GM18909 (cell line): Measurements from ENCODE around the gene VANGL2.

Experiments used
- ATAC-seq: cut with Tn5 transposase; IDR thresholded peaks from one replicate; pipeline ENCODE4 v1.9.1; 2021; ENCODE audit warnings: mild to moderate bottlenecking; ENCODE audit not compliant: unreplicated experiment, poor library complexity

Gene VANGL2

DNA sequence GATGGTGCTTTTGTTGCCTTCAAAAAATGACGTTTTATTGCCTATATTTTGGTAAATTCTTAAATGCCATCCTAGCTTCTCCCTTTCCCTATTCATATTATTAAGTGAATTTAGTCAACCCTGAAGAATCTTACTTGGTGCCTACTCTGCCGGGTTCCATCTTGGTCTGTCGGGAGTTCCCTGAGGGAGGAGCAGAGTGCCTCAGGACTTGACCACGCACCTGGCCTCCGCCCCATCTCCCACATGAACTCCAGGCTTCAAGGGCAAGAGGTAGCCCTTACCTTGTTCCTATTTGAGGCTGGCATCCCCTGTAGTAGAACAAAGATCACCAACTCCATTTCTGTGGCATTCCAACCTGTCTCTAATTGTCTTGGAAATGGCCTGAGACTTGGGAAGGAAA lies 21.5 kb downstream of the VANGL2 start:
- ATAC-seq: no peak

- no peak for ATAC-seq
Measured at GRCh38 chr1:160423966-160424365, 23.6 kb downstream of the VANGL2 start.

DNA sequence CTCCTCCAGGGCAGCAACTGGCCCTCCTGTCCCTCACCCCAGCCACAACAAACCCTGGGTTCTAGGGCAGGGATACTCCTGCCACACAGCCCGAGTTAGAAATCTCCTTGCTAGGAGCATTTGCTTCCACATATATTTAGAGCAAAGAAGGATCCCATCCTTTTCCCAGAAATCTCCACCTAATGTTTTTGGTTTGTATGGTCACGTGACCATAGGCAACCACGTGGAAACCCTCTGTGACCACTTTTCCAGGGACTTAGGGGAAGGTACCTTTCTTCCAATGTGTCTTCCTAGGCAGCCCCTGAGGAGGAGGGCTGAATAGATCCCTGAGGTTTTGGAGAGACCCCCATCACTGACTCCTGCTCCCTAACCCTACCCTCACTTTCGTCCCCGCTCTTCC lies 25.5 kb downstream of the VANGL2 start:
- no peak for ATAC-seq

GRCh38 chr1:160427625-160428024 lies 27.3 kb downstream of the VANGL2 start:
- no peak for ATAC-seq

GRCh38 chr1:160428053-160428452 lies 27.7 kb downstream of the VANGL2 start:
- ATAC-seq: no peak

GRCh38 chr1:160428655-160429054 lies 28.3 kb downstream of the VANGL2 start:
- peak; percentile 35 for ATAC-seq

DNA sequence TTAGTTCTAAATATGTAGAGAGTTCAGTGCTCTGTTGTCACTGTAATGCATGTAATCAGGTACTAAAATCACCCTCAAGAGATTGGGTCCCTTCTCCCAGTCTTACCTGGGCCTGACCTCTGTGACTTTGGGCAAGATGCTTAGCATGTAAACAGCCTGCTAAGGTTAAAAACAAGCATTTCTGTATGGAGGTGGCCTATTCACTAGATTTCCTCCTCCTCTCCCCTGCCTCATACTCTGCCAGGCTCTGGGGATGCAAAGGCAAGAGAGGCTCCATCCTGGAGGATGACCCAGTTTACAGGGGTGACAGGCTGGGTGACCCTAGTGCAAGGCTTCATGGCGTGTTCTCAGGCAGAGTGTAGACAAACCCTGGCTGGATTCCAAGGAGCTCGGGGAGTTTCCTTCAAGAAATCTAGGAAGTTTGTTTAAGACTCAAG lies 28.8 kb downstream of the VANGL2 start:
- peak; percentile 17 for ATAC-seq

- peak; percentile 48 for ATAC-seq
Measured at GRCh38 chr1:160429702-160430535, 29.6 kb downstream of the VANGL2 start.

- ATAC-seq: no peak
Measured at GRCh38 chr1:160431006-160431405, 30.6 kb downstream of the VANGL2 start.

GRCh38 chr1:160431571-160431970 lies 31.2 kb downstream of the VANGL2 start:
- no peak for ATAC-seq

DNA sequence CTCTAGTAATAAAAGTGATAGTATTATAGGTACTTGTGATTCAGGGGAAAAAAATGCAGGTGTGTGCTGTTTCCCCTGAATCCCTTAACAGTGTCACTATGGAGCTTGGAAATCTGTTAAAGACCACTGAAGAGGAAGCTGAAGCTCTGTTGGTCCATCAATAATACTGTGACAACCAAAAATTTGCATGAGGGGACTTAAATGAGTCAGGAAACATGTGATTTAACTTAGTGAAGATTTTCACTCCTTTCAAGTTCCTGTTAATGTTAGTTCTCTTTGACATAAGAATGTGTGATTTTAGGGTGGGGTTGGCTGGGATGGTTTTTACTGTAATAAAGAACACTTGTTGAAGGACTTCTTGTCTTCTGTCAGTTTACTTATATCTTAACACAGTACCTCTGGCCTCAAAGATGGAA lies 32.0 kb downstream of the VANGL2 start:
- peak; percentile 62 for ATAC-seq

- ATAC-seq: no peak
Measured at GRCh38 chr1:160436966-160437365, 36.6 kb downstream of the VANGL2 start.

DNA sequence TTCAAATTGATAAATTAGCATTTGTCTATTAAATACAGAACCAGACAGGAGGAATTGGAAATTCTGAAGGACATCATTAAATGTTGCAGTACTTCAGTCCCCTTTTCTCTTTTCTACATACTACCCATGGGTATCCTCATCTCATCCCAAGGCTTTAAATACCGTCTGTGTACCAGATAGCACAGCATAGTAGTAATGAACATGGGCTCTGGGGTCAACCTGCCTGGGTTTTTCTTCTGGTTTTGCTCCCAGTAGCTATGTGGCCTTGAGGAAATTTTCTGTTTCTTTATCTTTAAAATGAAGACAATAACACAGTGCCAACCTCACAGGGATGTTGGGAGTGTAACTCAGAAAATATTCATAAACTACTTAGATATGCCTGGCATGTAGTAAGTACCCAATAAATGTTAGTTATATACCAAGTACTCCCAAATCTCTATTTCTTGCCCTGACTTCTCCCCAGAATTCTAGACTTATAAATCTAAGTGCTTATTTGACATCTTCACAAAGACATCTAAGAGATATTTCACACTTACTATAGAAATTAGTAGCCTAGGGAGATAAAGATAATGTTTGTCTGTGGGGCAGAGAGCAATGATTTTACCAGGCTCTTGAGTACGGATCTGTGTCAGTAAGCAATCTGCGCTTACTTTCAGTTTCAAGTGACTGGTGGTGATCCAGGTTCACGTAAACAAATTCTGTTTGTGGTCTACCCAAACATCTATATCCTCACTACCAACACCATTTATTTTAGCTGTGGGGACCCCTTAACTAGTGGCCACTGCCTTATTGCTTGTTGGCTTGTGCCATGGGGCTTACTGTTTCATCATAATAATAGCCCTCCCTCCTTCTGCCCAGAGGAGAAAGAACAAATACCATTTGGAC lies 37.3 kb downstream of the VANGL2 start:
- peak; percentile 76 for ATAC-seq

DNA sequence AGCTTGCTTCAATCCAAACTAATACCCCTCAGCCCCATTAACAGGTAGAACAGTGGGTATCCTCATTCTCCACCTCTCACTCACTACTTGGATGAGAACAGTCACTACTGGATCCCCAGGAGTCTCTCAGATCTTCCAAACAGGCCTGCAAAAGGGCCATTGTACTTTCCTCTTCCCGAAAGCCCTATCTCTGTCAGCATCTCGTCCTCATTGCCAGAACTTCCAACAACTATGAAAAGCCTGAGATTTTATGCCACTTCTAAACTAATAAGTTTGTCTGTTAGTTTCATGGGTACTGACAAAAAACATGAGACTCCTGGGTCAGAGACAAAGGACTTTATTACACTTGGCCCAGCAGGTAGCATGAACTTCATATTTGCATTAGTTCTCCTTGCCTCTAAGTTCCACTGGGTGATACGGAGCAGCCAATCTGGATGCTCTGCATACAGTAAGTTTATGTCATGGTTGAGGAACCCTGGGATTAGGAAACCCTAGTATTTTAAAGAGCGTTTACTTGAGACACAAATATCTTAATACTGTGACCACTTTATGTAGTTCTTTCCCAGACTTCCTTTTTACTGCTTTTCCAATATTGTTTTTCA lies 38.1 kb downstream of the VANGL2 start:
- peak; percentile 22 for ATAC-seq

DNA sequence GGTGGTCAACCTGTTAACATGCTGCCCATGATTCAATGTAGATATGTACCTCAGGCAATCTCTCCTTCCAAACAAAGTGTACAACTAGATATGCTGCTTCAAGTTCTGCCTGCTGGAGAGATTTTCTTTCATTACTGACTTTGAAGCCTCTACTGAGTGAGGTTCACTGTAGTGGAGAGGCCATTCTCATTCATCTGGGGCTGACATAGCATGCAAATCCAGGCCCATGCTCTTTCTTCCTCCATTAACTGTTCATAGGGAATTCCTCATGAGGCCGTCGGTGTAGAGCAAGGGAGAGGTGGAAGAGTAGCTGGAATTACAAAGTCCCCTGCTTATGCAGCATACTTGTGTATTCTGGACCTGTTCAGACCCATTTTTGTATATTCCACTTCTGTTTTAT lies 38.6 kb downstream of the VANGL2 start:
- ATAC-seq: no peak

DNA sequence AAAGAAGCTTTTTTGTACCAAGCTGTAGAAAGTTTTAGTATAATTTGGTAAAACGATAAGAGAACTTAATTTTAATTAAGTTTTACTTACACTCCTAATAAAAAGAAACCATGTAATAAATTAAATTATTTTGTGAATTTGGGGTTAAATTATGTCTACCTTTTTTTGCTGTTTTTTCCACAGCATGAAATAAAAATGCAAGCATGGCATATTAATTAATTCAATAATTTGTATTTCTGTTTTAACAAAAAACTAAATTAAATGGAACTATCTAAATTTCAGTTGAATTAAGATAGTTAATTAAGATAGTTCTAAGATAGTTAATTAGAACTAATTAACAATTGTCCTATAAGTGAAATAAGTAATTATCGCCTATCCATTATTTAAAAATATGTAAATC lies 39.4 kb downstream of the VANGL2 start:
- ATAC-seq: no peak

GRCh38 chr1:160446945-160447600 lies 46.7 kb downstream of the VANGL2 start:
- ATAC-seq: no peak

DNA sequence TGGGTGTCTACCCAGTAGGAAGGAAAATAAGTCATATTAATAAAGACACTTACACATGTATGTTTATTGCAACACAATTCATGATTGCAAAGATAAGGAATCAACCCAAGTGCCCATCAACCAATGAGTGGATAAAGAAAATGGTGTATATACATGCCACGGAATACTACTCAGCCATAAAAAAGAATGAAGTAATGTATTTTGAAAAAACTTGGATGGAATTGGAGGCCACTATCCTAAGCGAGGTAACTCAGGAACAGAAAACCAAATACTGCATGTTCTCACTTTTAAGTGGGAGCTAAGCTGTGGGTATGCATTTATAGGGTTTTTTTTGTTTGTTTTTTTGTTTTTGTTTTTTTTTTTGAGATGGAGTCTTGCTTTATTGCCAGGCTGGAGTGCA lies 49.1 kb downstream of the VANGL2 start:
- ATAC-seq: no peak

- peak; percentile 56 for ATAC-seq
Measured at GRCh38 chr1:160451119-160451858, 50.9 kb downstream of the VANGL2 start.

DNA sequence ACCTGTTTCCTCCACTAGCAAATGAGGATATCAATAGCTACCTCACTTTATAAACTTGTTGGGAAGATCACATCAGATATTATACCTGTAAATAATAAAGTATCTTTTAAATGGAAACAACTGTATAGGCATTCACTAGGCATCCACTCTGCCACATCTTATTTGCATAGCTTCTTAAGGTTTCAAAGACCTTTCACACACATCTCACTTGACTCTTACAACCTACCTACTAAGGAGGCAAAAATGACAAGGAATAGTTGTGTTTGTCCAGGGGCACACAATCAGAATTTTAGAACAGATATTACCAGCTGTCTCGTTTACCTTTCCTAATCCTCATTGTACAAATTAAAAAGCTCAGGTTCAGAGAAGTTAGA lies 51.5 kb downstream of the VANGL2 start:
- peak; percentile 57 for ATAC-seq
